Activated CD8-positive, alpha-beta memory T cell treated with anti-CD3 and anti-CD28 coated beads, Interleukin-2, amount 50 U/mL, for 24 hours (primary cell): Measurements from ENCODE around the gene AHDC1.

Source experiments
- DNase-seq: peaks from one replicate; pipeline ENCODE4 v3.0.0-alpha.2; 2020; ENCODE audit errors: extremely low read depth

Gene AHDC1

GRCh38 chr1:27615346-27616192, 11.6 kb upstream of the AHDC1 start:
- no peak for DNase-seq

- no peak for DNase-seq
These were observed 10.8 kb upstream of the AHDC1 start for GRCh38 chr1:27614625-27615344.

- no peak for DNase-seq
These were observed 10.2 kb upstream of the AHDC1 start for GRCh38 chr1:27614043-27614624.

GRCh38 chr1:27612718-27613117, 8.8 kb upstream of the AHDC1 start:
- DNase-seq, result no peak

- no peak for DNase-seq
These were observed 7.5 kb upstream of the AHDC1 start for GRCh38 chr1:27611450-27611849.

GRCh38 chr1:27609618-27610240, 5.8 kb upstream of the AHDC1 start:
- DNase-seq, result no peak

GRCh38 chr1:27609210-27609555, 5.2 kb upstream of the AHDC1 start:
- DNase-seq, result no peak

- DNase-seq, result no peak
These were observed 3.4 kb upstream of the AHDC1 start for GRCh38 chr1:27607239-27607804.

GRCh38 chr1:27606708-27607238, 2.8 kb upstream of the AHDC1 start:
- no peak for DNase-seq

- no peak for DNase-seq
These were observed 2.1 kb upstream of the AHDC1 start for GRCh38 chr1:27605796-27606707.

GRCh38 chr1:27605300-27605766, 1.4 kb upstream of the AHDC1 start:
- DNase-seq, result no peak

- no peak for DNase-seq
These were observed 795 bp upstream of the AHDC1 start for GRCh38 chr1:27604579-27605299.

GRCh38 chr1:27603309-27603680, 649 bp downstream of the AHDC1 start:
- DNase-seq, result no peak

- no peak for DNase-seq
These were observed 1.3 kb downstream of the AHDC1 start for GRCh38 chr1:27602462-27603308.

- DNase-seq, result no peak
These were observed 2.0 kb downstream of the AHDC1 start for GRCh38 chr1:27601771-27602461.

GRCh38 chr1:27601321-27601770, 2.6 kb downstream of the AHDC1 start:
- DNase-seq, result no peak

- DNase-seq, result no peak
These were observed 3.3 kb downstream of the AHDC1 start for GRCh38 chr1:27600498-27601175.
